Ishikawa (cell line): ENCODE results near the gene KSR2.

Experiments used
- CEBPB ChIP-seq: IDR thresholded peaks from 2 replicates; pipeline ENCODE4 v1.6.1; 2012
- CREB1 ChIP-seq: IDR thresholded peaks from 2 replicates; pipeline ENCODE4 v1.6.1; 2012; ENCODE audit warnings: low read depth
- EGR1 ChIP-seq: IDR thresholded peaks from 2 replicates; pipeline ENCODE4 v1.6.1; 2012
- EP300 ChIP-seq: IDR thresholded peaks from 2 replicates; pipeline ENCODE4 v1.6.1; 2012; ENCODE audit warnings: borderline replicate concordance
- FOXM1 ChIP-seq: IDR thresholded peaks from 2 replicates; pipeline ENCODE4 v1.6.1; 2012; ENCODE audit warnings: low read depth, borderline replicate concordance
- NFIC ChIP-seq: IDR thresholded peaks from 2 replicates; pipeline ENCODE4 v1.6.1; 2012
- RAD21 ChIP-seq: IDR thresholded peaks from 2 replicates; pipeline ENCODE4 v1.6.1; 2012; ENCODE audit warnings: low read depth
- TAF1 ChIP-seq: IDR thresholded peaks from 2 replicates; pipeline ENCODE4 v1.6.1; 2012; ENCODE audit warnings: low read depth, mild to moderate bottlenecking
- TCF12 ChIP-seq: IDR thresholded peaks from 2 replicates; pipeline ENCODE4 v1.6.1; 2012; ENCODE audit warnings: low read depth
- TEAD4 ChIP-seq: IDR thresholded peaks from 2 replicates; pipeline ENCODE4 v1.6.1; 2012
- YY1 ChIP-seq: IDR thresholded peaks from 2 replicates; pipeline ENCODE4 v1.6.1; 2012; ENCODE audit warnings: low read depth
- ZBTB7A ChIP-seq: IDR thresholded peaks from 2 replicates; pipeline ENCODE4 v1.6.1; 2012; ENCODE audit warnings: low read depth
- TF ChIP-seq, protein P1 (sequence below): IDR thresholded peaks from 2 replicates; pipeline ENCODE4 v1.6.1; 2012
- TF ChIP-seq, protein P2 (sequence below): IDR thresholded peaks from 2 replicates; pipeline ENCODE4 v1.6.1; 2012; ENCODE audit warnings: low read depth, mild to moderate bottlenecking
- TF ChIP-seq, protein P3 (sequence below): IDR thresholded peaks from 2 replicates; pipeline ENCODE4 v1.6.1; 2012

KSR2 gene

DNA sequence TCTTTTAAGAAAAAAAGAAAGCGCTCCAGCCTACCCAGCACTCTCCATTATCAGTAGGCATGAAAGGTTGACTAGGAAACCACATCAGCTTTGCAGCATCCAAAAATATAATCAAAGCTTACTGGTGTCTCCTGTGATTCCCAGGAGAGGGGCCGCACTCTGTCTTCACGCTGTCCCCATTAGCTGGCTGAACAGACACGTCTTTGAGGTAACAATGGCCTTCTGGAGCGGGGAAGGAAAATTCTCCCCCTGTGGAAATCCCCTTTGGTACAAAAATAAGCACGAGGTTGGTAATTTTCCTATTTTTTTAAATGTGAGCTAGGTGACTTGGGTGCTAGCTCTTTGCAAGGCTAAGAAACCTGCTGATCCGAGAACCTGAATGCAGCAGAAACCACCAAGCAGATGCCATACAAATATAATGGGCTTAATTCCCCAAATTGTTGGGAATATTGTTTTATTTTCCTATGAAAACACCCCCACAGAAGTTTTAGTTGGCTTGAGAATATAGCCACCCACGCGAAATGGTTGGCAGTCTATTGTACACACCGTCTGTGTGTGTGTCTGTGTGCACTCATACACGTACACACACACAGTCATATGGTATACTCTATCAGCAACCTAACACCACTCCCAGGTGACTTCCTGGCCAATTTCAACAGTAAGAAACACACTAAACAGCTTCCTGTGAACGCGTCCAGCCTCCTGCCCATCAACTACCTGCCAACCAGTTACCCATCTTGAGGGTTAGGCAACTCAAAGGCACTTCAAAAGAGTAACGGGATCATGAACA lies 71.2 kb downstream of the KSR2 start:
- no peak for TF ChIP-seq TAF1
- no peak for TF ChIP-seq TEAD4
- no peak for TF ChIP-seq EGR1
- no peak for TF ChIP-seq RAD21
- TF ChIP-seq ZBTB7A = no peak
- no peak for TF ChIP-seq YY1

DNA sequence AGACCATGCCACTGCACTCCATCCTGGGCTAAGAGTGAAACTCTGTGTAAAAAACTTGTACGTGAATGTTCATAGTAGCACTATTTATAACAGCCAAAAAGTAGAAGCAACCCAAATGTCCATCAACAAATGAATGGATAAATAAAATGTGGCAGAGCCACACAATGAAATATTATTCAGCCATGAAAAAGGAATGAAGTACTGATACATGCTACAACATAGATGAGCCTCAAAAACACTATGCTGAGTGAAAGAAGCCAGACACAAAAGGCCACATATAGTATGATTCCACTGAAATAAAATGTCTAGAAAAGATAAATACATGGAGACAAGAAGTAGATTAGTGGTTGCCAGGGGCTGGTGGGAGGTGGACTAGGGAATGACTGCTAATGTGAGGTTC lies 72.8 kb downstream of the KSR2 start:
- TF ChIP-seq YY1 = no peak
- TF ChIP-seq, protein P1, sequence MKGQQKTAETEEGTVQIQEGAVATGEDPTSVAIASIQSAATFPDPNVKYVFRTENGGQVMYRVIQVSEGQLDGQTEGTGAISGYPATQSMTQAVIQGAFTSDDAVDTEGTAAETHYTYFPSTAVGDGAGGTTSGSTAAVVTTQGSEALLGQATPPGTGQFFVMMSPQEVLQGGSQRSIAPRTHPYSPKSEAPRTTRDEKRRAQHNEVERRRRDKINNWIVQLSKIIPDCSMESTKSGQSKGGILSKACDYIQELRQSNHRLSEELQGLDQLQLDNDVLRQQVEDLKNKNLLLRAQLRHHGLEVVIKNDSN = no peak
- TF ChIP-seq ZBTB7A = no peak
- TF ChIP-seq TEAD4 = no peak
- TF ChIP-seq RAD21 = no peak
- TF ChIP-seq NFIC = no peak
- TF ChIP-seq, protein P2, sequence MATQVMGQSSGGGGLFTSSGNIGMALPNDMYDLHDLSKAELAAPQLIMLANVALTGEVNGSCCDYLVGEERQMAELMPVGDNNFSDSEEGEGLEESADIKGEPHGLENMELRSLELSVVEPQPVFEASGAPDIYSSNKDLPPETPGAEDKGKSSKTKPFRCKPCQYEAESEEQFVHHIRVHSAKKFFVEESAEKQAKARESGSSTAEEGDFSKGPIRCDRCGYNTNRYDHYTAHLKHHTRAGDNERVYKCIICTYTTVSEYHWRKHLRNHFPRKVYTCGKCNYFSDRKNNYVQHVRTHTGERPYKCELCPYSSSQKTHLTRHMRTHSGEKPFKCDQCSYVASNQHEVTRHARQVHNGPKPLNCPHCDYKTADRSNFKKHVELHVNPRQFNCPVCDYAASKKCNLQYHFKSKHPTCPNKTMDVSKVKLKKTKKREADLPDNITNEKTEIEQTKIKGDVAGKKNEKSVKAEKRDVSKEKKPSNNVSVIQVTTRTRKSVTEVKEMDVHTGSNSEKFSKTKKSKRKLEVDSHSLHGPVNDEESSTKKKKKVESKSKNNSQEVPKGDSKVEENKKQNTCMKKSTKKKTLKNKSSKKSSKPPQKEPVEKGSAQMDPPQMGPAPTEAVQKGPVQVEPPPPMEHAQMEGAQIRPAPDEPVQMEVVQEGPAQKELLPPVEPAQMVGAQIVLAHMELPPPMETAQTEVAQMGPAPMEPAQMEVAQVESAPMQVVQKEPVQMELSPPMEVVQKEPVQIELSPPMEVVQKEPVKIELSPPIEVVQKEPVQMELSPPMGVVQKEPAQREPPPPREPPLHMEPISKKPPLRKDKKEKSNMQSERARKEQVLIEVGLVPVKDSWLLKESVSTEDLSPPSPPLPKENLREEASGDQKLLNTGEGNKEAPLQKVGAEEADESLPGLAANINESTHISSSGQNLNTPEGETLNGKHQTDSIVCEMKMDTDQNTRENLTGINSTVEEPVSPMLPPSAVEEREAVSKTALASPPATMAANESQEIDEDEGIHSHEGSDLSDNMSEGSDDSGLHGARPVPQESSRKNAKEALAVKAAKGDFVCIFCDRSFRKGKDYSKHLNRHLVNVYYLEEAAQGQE = no peak
- no peak for TF ChIP-seq TAF1
- no peak for TF ChIP-seq EGR1

DNA sequence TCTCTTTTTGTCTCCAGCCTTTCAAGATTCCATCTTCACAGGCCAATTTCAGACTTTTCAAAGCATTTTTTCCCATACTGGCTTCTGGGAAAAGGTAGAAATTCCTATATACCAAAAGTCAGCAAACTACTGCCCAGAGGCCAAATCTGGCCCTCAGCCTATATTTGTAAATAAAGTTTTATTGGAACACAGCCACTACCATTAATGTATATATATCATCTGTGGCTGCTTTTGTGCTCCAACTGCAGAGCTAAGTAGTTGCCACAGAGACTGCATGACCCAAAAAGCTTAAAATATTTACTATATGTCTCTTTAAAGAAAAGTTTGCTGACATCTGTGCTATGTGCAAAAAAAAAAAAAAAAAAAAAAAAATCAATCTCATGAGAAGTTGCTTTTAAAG lies 76.3 kb downstream of the KSR2 start:
- TF ChIP-seq CEBPB = no peak
- TF ChIP-seq NFIC = no peak
- TF ChIP-seq, protein P3, sequence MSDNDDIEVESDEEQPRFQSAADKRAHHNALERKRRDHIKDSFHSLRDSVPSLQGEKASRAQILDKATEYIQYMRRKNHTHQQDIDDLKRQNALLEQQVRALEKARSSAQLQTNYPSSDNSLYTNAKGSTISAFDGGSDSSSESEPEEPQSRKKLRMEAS = no peak
- TF ChIP-seq, protein P1 = no peak
- TF ChIP-seq ZBTB7A = no peak
- no peak for TF ChIP-seq EGR1
- no peak for TF ChIP-seq TCF12
- TF ChIP-seq FOXM1 = no peak
- no peak for TF ChIP-seq RAD21
- no peak for TF ChIP-seq CREB1
- TF ChIP-seq, protein P2 = no peak
- TF ChIP-seq YY1 = no peak
- TF ChIP-seq EP300 = no peak
- TF ChIP-seq TAF1 = no peak
- TF ChIP-seq TEAD4 = no peak

DNA sequence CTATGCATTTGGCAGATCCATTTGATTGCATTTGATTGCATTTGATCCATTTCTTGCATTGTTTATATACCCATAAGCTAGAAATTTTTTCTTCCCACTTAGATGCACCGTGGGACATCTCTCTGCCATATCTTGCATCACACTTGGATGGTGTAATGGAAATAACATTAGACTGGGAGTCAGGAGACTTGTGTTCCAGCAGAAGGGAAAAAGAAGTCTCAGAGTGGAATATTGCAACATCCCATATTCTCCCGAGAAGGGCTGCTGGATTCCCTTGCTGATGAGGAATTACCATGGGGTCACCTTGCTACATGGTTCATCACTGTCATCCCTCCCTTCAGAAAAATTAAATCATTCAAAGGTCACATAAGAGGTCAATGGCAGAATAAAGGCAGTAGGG lies 78.1 kb downstream of the KSR2 start:
- no peak for TF ChIP-seq TCF12
- no peak for TF ChIP-seq ZBTB7A
- no peak for TF ChIP-seq CREB1
- TF ChIP-seq, protein P2 = no peak
- TF ChIP-seq, protein P3 = no peak
- TF ChIP-seq, protein P1 = no peak
- no peak for TF ChIP-seq EP300
- TF ChIP-seq CEBPB = no peak
- no peak for TF ChIP-seq TEAD4
- no peak for TF ChIP-seq RAD21
- no peak for TF ChIP-seq NFIC
- no peak for TF ChIP-seq FOXM1
- TF ChIP-seq EGR1 = no peak
